Measurements from ENCODE around the gene OR5AN1.
"Not testable (repeated sequence)": the region's sequence is repeated elsewhere in the genome, so short reads cannot be mapped to it uniquely, and the experiment has no call there.

OR5AN1 gene
- total RNA-seq: 0 reads per million in 9 experiments

DNA sequence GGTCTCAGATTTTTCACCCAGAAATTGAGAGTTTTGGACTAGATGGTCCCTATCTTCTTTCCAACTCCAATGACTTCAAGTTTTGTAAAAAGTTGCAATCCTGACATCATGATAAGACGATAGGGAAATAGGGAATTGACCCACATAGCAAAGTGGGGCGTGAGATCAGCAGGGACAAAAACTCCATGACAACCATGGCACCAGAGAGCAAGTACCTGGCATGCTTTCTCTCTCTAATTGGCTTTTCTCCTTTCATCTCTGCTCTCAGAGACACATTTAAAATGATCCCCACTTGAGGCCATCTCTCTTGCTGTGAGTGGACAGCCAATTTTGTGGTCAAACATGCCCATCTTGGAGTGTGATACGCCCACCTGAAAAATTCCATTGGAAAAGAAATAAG lies at the start of gene OR5AN1:
TSS of gene OR5AN1 (plus strand) at position 301 of the 400 bp plus-strand sequence. CDS start 5,564 bp downstream, outside the sequence.
- Mint-ChIP-seq H3K4me1 (ENCODE audit: low read depth in 2 of 2) (no peaks in the 10 kb centered on the region), H3K36me3 (ENCODE audit: insufficient read depth) (no peaks in the 10 kb centered on the region), H3K27me3 (peaks cover 14 to 26% of the 10 kb centered on the region in 2 donors), H3K9me3 (peaks cover 0 to 2% of the 10 kb centered on the region in 2 donors), H3K27ac (no peak within 1 kb of the TSS), H3K4me3 (no peak within 1 kb of the TSS)
- DNase-seq (no peak), ATAC-seq (replicated peaks) (no peak)

- H3K4me3 Mint-ChIP-seq: no peak overlapping the region
- no peak overlapping the region for H3K27ac Mint-ChIP-seq
- ATAC-seq (replicated peaks) (no peak), DNase-seq (no peak)
- H3K36me3 Mint-ChIP-seq (ENCODE audit: insufficient read depth): no peaks in the 10 kb centered on the region
- H3K9me3 Mint-ChIP-seq: peaks cover 0 to 6% of the 10 kb centered on the region in 2 donors
- no peaks in the 10 kb centered on the region for H3K4me1 Mint-ChIP-seq (ENCODE audit: low read depth in 2 of 2)
- peaks cover 22 to 32% of the 10 kb centered on the region in 2 donors for H3K27me3 Mint-ChIP-seq
These were observed 23.7 kb upstream of the OR5AN1 start for GRCh38 chr11:59335001-59335400.

- H3K27ac Mint-ChIP-seq: no peak overlapping the region
- no peaks in the 10 kb centered on the region for H3K36me3 Mint-ChIP-seq (ENCODE audit: insufficient read depth)
- H3K27me3 Mint-ChIP-seq: peaks cover 22 to 23% of the 10 kb centered on the region in 2 donors
- no peak overlapping the region for H3K4me3 Mint-ChIP-seq
- DNase-seq (no peak), ATAC-seq (replicated peaks) (no peak)
- peaks cover 0 to 5% of the 10 kb centered on the region in 2 donors for H3K9me3 Mint-ChIP-seq
- H3K4me1 Mint-ChIP-seq (ENCODE audit: low read depth in 2 of 2): no peaks in the 10 kb centered on the region
These were observed 22.5 kb upstream of the OR5AN1 start for GRCh38 chr11:59336176-59336575.

DNA sequence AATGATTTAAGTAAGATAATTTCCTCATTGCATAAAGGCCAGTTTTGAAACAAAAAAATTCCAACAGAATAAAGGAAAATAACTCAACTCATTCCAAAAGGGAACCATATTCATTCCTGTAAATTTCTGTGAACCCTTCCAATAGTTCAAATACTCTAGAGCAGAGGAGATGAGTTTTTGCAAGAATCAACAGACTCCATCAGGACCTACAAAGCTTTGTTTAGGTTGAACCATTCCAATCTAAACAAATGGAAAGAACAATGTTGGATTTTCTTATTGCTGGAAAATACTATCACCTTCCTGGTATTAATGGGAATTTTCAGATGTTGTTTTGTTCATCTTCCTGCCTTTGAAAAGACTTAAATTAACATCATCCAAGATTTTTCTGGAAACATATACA lies 21.8 kb upstream of the OR5AN1 start:
- Mint-ChIP-seq H3K4me3 (no peak overlapping the region), H3K27me3 (peaks cover 15 to 22% of the 10 kb centered on the region in 2 donors), H3K9me3 (peaks cover 0 to 5% of the 10 kb centered on the region in 2 donors), H3K36me3 (ENCODE audit: insufficient read depth) (no peaks in the 10 kb centered on the region), H3K27ac (no peak overlapping the region), H3K4me1 (ENCODE audit: low read depth in 2 of 2) (no peaks in the 10 kb centered on the region)
- no peak for DNase-seq
- no peak for ATAC-seq (replicated peaks)

GRCh38 chr11:59349657-59350056 lies 9.0 kb upstream of the OR5AN1 start:
- not testable (repeated sequence) for H3K27ac Mint-ChIP-seq; H3K9me3 Mint-ChIP-seq; DNase-seq; ATAC-seq (replicated peaks); H3K4me1 Mint-ChIP-seq (ENCODE audit: low read depth in 2 of 2); H3K4me3 Mint-ChIP-seq; H3K36me3 Mint-ChIP-seq (ENCODE audit: insufficient read depth)
- H3K27me3 Mint-ChIP-seq: peaks cover 36 to 64% of the 10 kb centered on the region in 2 donors

DNA sequence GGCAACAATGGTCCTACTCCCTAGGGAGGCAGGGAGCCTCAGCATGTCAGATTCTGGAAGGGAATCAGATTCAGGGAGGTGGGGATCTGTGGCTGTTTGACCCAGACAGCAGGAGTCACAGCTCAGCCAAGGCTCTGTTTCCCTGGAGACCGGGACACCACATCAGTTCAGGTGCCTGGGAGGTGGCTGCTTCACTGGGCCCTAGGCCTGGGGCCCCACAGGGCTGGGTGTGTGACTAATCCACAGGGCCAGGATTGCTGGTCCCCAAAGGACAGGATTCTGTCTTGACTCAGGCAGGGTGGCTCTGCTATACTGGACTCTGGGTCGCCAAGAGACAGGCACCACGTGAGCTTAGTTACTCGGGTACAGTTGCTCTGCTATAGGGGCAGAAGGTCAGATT lies 3.5 kb upstream of the OR5AN1 start:
- H3K4me3 Mint-ChIP-seq: no peak overlapping the region

DNA sequence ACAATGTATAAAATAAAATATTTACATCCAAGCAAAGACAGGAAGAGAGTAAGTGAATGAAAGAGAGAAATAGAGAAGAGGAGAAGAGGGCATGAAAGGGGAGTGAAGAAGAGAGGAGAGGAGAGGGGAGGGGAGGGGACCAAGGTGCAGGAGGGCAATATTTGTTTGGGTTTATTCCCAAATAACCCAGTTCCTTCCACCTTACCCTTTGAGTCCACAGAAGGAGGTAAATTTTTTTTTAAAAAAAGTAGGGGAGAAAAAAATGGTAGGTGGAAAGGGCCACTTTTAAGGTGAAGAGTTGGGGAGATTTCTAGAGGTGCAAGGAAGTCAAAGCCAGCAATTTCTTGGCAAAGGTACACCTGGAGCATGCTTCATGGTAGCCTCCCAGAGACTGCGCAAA lies 2.1 kb upstream of the OR5AN1 start:
- Mint-ChIP-seq H3K9me3 (peaks cover 0 to 2% of the 10 kb centered on the region in 2 donors), H3K27ac (no peak overlapping the region), H3K36me3 (ENCODE audit: insufficient read depth) (no peaks in the 10 kb centered on the region), H3K27me3 (peaks cover 20 to 41% of the 10 kb centered on the region in 2 donors), H3K4me3 (no peak overlapping the region), H3K4me1 (ENCODE audit: low read depth in 2 of 2) (no peaks in the 10 kb centered on the region)
- DNase-seq (no peak), ATAC-seq (replicated peaks) (no peak)

More for the DNA sequence above, 3.5 kb upstream of the OR5AN1 start:
- Mint-ChIP-seq H3K4me1 (ENCODE audit: low read depth in 2 of 2) (no peaks in the 10 kb centered on the region), H3K27me3 (peaks cover 20 to 55% of the 10 kb centered on the region in 2 donors), H3K36me3 (ENCODE audit: insufficient read depth) (no peaks in the 10 kb centered on the region), H3K9me3 (peaks cover 0 to 2% of the 10 kb centered on the region in 2 donors), H3K27ac (no peak overlapping the region)
- ATAC-seq (replicated peaks) (no peak), DNase-seq (no peak)

- no peaks in the 10 kb centered on the region for H3K36me3 Mint-ChIP-seq (ENCODE audit: insufficient read depth)
- ATAC-seq (replicated peaks) (no peak), DNase-seq (no peak)
- H3K27ac Mint-ChIP-seq: no peak overlapping the region
- peaks cover 0 to 2% of the 10 kb centered on the region in 2 donors for H3K9me3 Mint-ChIP-seq
- peaks cover 20 to 30% of the 10 kb centered on the region in 2 donors for H3K27me3 Mint-ChIP-seq
- no peaks in the 10 kb centered on the region for H3K4me1 Mint-ChIP-seq (ENCODE audit: low read depth in 2 of 2)
- no peak overlapping the region for H3K4me3 Mint-ChIP-seq
These were observed 675 bp upstream of the OR5AN1 start for GRCh38 chr11:59358020-59358419.

GRCh38 chr11:59365232-59366018 lies 6.7 kb downstream of the OR5AN1 start:
- Mint-ChIP-seq H3K27me3 (peaks cover 19 to 39% of the 10 kb centered on the region in 2 donors), H3K9me3 (peaks cover 0 to 4% of the 10 kb centered on the region in 2 donors), H3K4me1 (ENCODE audit: low read depth in 2 of 2) (no peaks in the 10 kb centered on the region), H3K36me3 (ENCODE audit: insufficient read depth) (no peaks in the 10 kb centered on the region), H3K4me3 (no peak overlapping the region), H3K27ac (no peak overlapping the region)
- ATAC-seq (replicated peaks) (no peak), DNase-seq (no peak)

- no peaks in the 10 kb centered on the region for H3K36me3 Mint-ChIP-seq (ENCODE audit: insufficient read depth)
- H3K9me3 Mint-ChIP-seq: peaks cover 0 to 4% of the 10 kb centered on the region in 2 donors
- no peak for ATAC-seq (replicated peaks)
- no peak for DNase-seq
- H3K27me3 Mint-ChIP-seq: peaks cover 24 to 66% of the 10 kb centered on the region in 2 donors
- no peak overlapping the region for H3K27ac Mint-ChIP-seq
- no peaks in the 10 kb centered on the region for H3K4me1 Mint-ChIP-seq (ENCODE audit: low read depth in 2 of 2)
- H3K4me3 Mint-ChIP-seq: no peak overlapping the region
These were observed 9.7 kb downstream of the OR5AN1 start for GRCh38 chr11:59368238-59369022.

DNA sequence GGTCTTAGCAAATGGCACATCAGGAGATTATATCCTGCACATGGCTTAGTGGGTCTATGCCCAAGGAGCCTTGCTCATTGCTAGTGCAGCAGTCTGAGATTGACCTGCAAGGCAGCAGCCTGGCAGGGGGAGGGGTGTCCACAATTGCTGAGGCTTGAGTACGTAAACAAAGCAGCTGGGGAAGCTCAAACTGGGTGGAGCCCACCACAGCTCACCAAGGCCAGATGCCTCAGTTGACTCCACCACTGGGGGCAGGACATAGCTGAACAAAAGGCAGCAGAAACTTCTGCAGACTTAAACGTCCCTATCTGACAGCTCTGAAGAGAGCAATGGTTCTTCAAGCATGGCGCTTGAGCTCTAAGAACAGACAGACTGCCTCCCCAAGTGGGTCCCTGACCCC lies 13.6 kb downstream of the OR5AN1 start:
- DNase-seq; H3K4me1 Mint-ChIP-seq (ENCODE audit: low read depth in 2 of 2); H3K36me3 Mint-ChIP-seq (ENCODE audit: insufficient read depth); H3K4me3 Mint-ChIP-seq; H3K27ac Mint-ChIP-seq; ATAC-seq (replicated peaks); H3K9me3 Mint-ChIP-seq: not testable (repeated sequence)
- H3K27me3 Mint-ChIP-seq: peaks cover 18 to 56% of the 10 kb centered on the region in 2 donors

DNA sequence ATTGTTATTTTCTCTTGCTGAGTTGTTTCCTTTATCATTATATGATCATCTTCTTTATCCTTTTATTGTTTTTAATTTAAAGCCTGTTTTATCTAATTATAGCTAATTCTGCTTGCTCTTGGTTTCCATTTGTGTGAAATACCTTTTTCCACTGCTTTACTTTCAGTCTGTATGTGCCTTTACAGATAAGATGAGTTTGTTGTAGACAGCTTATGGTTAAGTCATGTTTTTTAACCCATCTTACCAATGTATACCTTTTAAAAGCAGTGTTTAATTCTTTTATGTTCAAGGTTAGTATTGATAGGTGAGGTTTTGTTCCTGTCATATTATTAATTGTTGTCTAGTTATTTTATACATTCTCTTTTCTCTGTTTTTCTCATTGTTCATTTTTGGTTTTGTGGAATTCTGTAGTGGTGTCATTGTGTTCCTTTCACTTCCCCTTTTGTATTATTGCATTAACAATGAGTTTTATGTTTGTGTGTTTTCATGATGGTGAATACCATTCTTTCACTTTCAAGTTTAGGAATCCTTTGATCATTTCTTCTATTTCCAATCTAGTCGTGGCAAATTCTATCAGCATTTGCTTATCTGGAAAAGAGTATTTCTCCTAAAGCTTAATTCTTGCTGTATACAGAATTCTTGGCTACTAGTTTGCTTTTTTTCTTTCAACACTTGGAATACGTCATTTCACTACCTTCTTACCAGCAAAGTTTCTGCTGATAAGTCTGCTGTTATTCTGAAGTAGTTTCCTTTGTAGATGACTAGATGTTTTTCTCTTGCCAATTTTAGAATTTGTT lies 21.8 kb downstream of the OR5AN1 start:
- peaks cover 0 to 5% of the 10 kb centered on the region in 2 donors for H3K9me3 Mint-ChIP-seq
- H3K36me3 Mint-ChIP-seq (ENCODE audit: insufficient read depth): no peaks in the 10 kb centered on the region
- no peak overlapping the region for H3K27ac Mint-ChIP-seq
- ATAC-seq (replicated peaks) (no peak), DNase-seq (no peak)
- no peaks in the 10 kb centered on the region for H3K4me1 Mint-ChIP-seq (ENCODE audit: low read depth in 2 of 2)
- H3K27me3 Mint-ChIP-seq: peaks cover 0 to 10% of the 10 kb centered on the region in 2 donors
- no peak overlapping the region for H3K4me3 Mint-ChIP-seq

DNA sequence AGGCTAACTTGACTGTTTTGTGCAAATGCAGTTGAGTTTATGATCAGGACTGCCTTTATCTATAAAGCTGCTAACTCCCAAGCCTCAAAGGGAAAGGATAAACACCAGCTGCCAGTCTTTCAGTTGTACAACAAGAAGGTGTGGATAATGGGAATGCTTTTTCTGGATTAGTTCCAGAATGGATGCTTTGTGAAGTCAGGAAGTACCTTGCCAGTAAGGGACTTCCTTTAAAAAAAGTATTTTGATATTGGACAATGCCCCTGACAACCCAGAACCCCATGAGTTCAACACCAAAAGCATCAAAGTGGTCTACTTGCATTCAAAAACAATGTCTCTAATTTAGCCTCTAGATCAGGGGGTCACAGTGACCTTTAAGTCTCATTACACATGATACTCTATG lies 35.5 kb downstream of the OR5AN1 start:
- H3K4me1 Mint-ChIP-seq (ENCODE audit: low read depth in 2 of 2): no peaks in the 10 kb centered on the region
- ATAC-seq (replicated peaks): no peak
- no peak overlapping the region for H3K27ac Mint-ChIP-seq

More for the DNA sequence above, 35.5 kb downstream of the OR5AN1 start:
- DNase-seq: no peak
- no peak overlapping the region for H3K4me3 Mint-ChIP-seq
- H3K36me3 Mint-ChIP-seq (ENCODE audit: insufficient read depth): no peaks in the 10 kb centered on the region
- no peaks in the 10 kb centered on the region for H3K9me3 Mint-ChIP-seq
- peaks cover 24 to 26% of the 10 kb centered on the region in 2 donors for H3K27me3 Mint-ChIP-seq

Data from effector memory CD8-positive, alpha-beta T cell (primary cell).